GM19023 (cell line): Measurements from ENCODE around the gene R3HDM1.
"Not testable (repeated sequence)": the region's sequence is repeated elsewhere in the genome, so short reads cannot be mapped to it uniquely, and the experiment has no call there.

Experiments
- ATAC-seq: cut with Tn5 transposase; IDR thresholded peaks from one replicate; pipeline ENCODE4 v1.9.1; 2021; ENCODE audit warnings: mild to moderate bottlenecking, moderate library complexity; ENCODE audit not compliant: unreplicated experiment

The R3HDM1 gene

GRCh38 chr2:135531231-135532197 lies at the start of gene R3HDM1:
TSS of gene R3HDM1 (plus strand) at chr2:135531484. CDS start at chr2:135604846, 73,362 bp downstream.
- peak; percentile 77 for ATAC-seq

GRCh38 chr2:135485441-135485840 lies 45.8 kb upstream of the R3HDM1 start:
- no peak for ATAC-seq

- ATAC-seq = no peak
Observed at GRCh38 chr2:135490376-135490775, 40.9 kb upstream of the R3HDM1 start.

GRCh38 chr2:135494503-135494902 lies 36.8 kb upstream of the R3HDM1 start:
- ATAC-seq = no peak

GRCh38 chr2:135494917-135495316 lies 36.4 kb upstream of the R3HDM1 start:
- ATAC-seq = no peak

GRCh38 chr2:135498588-135498987 lies 32.7 kb upstream of the R3HDM1 start:
- ATAC-seq = not testable (repeated sequence)

GRCh38 chr2:135504811-135505210 lies 26.5 kb upstream of the R3HDM1 start:
- ATAC-seq = no peak

- no peak for ATAC-seq
Observed at GRCh38 chr2:135510577-135510976, 20.7 kb upstream of the R3HDM1 start.

- ATAC-seq = no peak
Observed at GRCh38 chr2:135512099-135512498, 19.2 kb upstream of the R3HDM1 start.

GRCh38 chr2:135525786-135526185 lies 5.5 kb upstream of the R3HDM1 start:
- no peak for ATAC-seq

- ATAC-seq = no peak
Observed at GRCh38 chr2:135528006-135528405, 3.3 kb upstream of the R3HDM1 start.

- ATAC-seq = peak; percentile 62
Observed at GRCh38 chr2:135530313-135531230, 712 bp upstream of the R3HDM1 start, which contains the start of gene ZRANB3. TSS of gene ZRANB3 (minus strand) at chr2:135531218.

GRCh38 chr2:135532581-135532980 lies 1.3 kb downstream of the R3HDM1 start:
- no peak for ATAC-seq

- ATAC-seq = not testable (repeated sequence)
Observed at GRCh38 chr2:135533545-135533944, 2.3 kb downstream of the R3HDM1 start.

- no peak for ATAC-seq
Observed at GRCh38 chr2:135546436-135546835, 15.2 kb downstream of the R3HDM1 start.

GRCh38 chr2:135547311-135547710 lies 16.0 kb downstream of the R3HDM1 start:
- no peak for ATAC-seq

GRCh38 chr2:135551356-135551755 lies 20.1 kb downstream of the R3HDM1 start:
- no peak for ATAC-seq

- ATAC-seq = no peak
Observed at GRCh38 chr2:135552887-135553286, 21.6 kb downstream of the R3HDM1 start.

GRCh38 chr2:135555311-135555710 lies 24.0 kb downstream of the R3HDM1 start:
- ATAC-seq = no peak

- no peak for ATAC-seq
Observed at GRCh38 chr2:135557530-135557929, 26.2 kb downstream of the R3HDM1 start.

- no peak for ATAC-seq
Observed at GRCh38 chr2:135561925-135562324, 30.6 kb downstream of the R3HDM1 start.
